Measurements from ENCODE around the gene FAM50B. TPM values are rescaled to one million over a fixed set of nuclear protein-coding genes. Genes with fewer than 3 reads are reported as not detected.

FAM50B gene, protein sequence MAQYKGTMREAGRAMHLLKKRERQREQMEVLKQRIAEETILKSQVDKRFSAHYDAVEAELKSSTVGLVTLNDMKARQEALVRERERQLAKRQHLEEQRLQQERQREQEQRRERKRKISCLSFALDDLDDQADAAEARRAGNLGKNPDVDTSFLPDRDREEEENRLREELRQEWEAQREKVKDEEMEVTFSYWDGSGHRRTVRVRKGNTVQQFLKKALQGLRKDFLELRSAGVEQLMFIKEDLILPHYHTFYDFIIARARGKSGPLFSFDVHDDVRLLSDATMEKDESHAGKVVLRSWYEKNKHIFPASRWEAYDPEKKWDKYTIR
- 4.8 and 7.5 TPM in 2 replicates for total RNA-seq

DNA sequence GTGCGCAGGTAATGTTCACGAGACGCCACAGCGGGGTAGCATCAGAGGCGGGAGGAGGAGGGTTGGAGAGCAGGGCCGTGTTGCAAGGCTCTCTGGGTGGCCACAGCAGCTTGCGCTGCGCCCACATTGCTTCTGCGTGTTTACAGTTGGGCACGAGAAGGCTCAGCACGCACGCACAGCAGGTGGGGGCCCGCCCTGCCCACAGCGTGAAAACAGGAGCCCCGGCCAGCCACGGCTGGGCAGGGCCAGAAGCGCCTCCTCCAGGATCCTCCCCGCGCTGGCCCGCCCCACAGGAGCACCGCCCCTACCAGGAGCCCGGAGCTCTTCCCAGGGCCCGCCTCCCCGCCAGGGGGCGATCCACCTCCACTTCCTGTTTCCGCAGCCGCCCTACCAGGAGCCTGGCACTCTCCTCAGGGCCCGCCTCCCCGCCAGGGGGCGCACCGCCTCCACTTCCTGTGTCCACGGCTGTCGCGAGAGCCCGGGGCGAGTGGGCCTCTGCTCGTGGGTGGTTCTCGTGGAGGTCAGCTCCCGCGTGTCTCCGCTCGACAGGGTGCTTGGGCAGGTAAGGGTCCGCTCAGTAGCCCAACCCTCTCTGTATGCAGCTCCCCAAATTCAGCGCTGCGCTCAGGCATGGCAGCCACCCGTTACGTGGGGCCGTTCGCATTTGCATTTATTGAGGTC is at the start of gene FAM50B:
FAM50B (plus strand) TSS at position 449 of the 681 bp plus-strand sequence. CDS start 439 bp downstream, outside the sequence.
- DNase-seq (ENCODE audit: low read depth in 2 of 2) = peak; percentile 85 to 92

DNA sequence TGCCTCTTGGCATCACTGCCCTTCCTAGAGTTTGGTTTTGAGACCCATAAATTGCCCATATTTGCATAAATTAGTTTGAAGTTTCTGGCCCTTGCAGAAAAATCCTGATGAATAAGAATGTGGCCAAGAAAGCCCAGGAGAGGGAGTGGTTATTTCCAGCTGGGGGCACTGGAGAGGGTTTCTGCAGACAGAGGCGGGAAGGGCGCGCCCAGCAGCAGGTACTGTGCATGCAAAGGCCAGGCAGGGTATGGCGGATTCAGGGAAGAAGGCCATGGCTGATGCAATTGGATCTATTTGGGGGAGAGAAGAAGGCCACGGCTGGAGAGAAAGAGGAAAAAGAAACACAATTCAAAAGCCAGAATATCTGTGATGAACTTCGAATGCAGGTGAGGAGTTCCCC is 49.5 kb upstream of the FAM50B start:
- no peak for DNase-seq (ENCODE audit: low read depth in 2 of 2)

DNA sequence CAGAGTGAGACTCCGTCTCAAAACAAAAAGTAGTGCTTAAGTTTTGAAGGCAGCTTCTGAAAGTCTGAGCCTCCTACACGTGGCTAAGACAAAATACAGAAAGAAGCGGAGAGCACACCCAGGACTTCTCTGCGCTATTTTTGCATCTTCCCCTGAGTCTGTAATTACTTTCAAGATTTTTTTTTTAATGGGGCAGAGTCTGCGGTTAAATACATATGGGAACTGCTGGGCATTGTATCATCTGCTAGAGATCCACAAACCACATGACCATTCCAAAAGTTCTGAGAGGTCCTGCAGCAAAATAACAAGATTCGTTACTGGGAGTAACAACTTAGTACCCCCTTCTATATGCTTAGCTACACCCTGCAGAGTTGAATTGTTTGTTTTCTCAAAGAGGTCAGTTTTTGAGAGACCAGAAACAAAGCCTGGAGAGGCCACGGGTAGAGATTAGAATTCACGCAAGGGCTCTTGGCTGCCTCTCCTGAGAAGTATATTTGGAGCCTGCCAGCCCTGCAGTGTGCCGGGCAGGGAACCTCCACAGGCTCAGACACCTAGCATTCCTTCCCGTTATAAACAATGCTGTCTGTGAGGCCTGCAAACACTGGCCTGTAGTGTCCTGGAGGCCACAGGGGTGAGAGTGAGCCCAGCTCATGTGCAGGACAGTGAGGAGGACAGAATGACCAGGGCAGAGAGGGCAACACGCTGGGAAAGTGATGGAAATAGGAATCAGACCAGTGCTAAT is 48.2 kb upstream of the FAM50B start:
- DNase-seq (ENCODE audit: low read depth in 2 of 2) = no peak

DNA sequence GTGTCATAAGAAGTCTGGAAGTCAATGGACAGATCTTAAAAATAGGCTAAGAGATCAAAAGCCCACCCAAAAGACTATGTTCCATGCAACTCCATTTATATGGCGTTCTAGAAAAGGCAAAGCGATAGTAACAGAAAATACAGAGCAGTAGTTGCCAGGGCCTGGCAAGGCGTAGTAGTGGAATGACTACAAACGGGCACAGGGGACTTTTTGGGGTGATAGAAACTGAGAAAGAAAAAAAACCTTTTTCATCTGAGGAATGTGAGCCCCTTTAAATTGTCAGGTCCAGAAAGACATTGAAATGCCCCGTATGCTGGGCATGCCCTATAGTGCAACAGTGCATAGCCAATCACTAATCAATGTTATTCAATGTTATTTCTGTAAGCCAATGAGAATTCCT is 47.2 kb upstream of the FAM50B start:
- DNase-seq (ENCODE audit: low read depth in 2 of 2) = no peak

DNA sequence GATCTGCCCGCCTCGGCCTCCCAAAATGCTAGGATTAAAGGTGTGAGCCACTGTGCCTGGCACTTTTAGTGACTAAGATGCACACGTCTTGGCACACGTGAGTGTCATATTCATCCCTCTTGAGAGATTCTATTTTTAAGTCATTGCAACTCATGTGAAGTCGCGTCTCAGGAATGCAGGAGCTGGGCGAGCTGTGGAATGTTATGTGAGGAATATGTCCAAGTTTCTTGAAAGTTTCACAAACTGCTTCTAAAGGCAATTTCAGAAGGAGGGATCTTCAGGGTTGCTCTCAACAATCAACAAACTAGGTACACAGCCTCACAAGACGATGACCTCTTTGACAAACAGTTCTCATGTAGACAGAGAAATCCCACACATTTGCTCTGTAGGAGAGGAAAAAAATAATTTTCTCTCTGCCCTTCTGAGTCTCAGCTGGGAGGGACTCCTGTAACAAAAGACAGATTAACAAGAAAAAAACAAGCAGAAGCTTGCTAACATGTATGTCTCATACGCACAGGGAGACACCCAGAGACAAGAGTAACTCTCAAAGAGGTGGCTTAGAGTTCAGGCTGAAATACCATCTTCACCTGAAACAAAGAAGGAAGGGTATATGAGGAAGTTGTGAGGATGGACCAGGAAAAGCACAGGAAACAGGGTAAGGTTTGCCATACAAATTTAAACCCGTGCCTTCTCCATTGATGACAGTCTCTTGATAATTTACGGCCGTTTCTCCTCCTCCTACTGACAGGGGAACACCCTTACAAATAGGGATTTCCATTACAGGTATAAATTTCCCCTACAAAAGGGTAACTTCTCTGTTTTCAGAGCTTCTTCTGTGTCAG is 45.3 kb upstream of the FAM50B start:
- peak in 1 of 2 donors; percentile 87 for DNase-seq (ENCODE audit: low read depth in 2 of 2)

DNA sequence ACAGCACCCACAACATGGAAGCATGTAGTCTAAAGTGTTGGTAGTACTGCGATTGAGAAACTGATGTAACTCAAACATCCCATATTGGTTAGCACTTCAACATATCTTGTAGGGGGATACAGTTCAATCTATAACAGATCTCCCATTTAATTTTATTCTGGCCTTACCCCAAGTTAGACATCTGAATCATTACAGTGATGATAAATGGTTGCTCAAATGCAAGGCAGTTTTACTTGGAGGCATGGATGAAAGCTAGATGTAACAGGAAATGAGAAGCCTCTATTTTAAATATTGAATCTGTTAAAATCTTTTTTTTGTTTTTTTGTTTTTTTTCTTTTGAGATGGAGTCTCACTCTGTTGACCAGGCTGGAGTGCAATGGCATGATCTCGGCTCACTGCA is 44.2 kb upstream of the FAM50B start:
- no peak for DNase-seq (ENCODE audit: low read depth in 2 of 2)

DNA sequence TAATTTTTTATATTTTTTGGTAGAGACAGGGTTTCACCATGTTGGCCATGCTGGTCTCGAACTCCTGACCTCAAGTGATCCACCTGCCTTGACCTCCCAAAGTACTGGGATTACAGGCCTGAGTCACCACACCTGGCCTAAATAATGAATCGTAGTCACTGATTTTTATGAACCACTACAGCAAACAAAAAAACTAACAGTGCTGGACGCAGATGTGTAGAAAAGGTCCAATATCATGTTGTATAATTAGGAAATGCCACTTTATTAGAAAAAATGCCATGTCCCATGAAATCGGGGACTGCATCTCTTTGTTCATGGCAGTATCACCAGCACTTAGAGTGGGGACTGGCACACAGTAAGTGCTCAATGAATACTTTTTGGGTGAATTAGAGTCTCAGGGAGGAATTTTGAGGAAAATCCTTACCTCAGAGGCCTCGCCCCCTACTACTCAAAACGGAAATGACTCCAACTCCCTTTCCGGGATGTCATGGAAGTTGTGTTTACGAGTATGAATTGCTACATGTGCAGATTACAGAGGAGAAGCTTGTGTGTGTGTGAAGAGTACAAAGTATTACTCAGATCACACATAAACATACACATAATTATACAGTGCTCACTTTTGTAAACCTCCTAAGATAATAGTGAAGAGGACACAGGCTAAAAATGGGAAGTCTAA is 43.6 kb upstream of the FAM50B start:
- peak; percentile 92 to 94 for DNase-seq (ENCODE audit: low read depth in 2 of 2)

DNA sequence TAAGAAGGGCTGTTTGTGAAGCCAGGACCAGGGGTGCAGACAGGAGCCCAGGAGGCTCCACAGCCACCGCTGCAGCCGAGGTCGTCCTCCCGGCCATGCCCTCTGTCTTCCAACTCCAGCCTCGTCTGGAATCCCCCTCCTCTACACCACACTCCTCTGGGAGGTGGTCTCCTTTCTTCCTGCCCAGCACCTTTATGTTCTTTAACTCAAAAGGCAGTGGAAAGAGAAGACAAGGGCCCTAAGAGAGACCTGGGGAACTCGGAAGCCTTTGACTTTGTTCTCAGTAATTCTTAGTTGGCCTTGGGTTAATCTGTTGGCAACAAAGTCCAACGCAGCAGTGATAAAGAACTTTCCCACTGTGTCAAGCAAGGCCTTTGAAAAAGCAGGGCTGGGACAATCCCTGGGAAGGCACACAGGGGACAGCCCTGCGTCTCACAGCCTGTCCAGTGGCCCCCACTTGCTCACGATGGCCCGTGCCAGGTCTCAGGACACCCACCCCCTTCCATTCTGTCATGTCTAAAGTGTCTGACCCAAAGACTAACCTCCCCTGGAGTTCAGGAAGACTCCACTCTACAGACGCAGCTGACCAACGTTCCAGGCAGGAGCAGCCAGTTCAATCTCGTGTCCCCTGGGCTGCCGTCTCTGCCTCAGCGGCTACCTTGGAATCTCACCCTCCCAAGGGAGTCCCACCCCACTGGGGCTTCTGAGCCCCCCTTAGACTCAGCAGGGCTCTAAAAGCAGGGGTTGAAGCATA is 42.8 kb upstream of the FAM50B start:
- no peak for DNase-seq (ENCODE audit: low read depth in 2 of 2)

DNA sequence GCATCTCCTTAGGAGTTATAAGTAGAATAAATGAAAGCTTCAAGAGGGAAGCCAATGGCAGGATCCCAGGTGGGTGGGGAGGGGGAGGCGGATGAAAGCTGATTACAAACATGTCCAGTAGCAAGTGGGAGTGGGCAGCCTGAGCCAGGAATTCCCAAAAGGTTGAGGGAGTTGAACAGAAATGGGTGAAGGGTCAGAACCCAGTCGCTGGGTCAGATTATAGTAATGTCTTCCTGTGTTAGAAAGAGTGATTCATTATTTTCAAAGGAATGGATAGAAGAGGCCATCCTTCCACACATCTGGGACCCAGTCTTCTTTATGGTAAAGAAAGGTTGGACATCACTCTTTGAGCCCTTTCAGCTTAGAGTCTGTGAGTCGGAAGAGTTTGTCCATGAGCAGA is 41.0 kb upstream of the FAM50B start:
- DNase-seq (ENCODE audit: low read depth in 2 of 2) = peak in 1 of 2 donors; percentile 29

DNA sequence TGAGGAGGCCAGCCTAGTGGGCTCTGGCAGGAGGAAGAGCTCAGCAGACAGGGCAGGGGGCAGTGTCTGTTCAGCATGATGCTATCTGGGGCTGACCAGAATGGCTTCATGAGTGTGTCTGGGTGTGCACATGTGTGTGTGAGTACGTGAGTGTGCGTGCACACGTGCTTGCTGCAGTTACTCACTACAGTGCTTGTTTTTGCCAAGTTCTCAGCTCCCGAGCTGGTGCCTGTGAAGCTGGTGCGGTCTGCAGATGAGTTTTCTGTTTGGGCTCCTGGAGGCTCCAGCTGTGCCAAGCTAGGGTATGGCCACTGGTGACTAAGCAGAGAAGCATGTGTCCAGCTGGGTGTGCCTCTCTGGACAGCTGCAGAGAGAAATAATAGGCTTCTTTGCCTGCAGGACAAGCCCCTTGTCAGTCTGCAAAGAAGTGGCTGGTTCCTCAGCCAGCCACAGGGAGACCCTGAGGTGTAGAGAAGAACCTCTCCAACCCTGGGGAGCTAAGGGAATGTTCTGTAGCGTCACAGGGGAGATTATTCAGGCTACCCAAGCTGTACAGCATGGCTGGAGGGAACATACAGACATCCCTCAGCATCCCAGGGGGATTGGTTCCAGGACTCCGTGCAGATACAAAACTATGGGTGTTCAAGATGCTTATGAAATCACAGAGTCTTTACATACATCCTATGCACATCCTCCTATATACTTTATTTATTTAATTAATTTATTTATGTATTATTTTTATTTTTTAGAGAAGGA is 40.2 kb upstream of the FAM50B start:
- DNase-seq (ENCODE audit: low read depth in 2 of 2) = peak; percentile 79 to 88

DNA sequence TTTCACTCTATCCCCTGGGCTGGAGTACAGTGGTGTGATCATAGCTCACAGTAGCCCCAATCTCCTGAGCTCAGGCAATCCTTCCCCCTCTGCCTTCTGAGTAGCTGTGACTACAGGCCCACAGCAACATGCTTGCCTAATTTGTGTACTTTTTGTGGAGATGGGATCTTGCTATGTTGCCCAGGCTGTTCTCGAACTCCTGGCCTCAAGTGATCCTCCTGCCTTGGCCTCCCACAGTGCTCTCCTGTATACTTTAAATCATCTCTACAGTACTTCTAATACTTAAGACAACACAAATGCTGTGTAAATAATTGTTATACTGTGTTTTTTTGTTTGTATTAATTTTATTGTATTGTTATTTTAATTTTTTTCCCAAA is 39.7 kb upstream of the FAM50B start:
- no peak for DNase-seq (ENCODE audit: low read depth in 2 of 2)

DNA sequence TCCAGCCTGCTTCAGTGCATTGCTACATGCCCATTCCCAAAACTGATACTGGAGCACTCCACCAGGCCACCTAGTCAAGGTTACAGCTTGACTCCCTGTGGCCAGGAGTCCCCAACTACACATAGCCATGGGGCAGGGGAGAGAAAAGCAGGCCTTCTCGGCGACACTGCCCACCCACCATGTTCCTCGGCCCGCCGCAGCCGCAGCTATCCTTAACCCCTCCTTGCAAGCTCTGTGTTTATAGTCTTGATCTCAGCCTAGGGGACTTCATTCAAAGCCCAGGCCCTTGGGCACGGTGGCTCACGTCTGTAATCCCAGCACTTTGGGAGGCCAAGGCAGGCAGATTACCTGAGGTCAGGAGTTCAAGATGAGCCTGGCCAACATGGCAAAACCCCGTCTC is 39.2 kb upstream of the FAM50B start:
- no peak for DNase-seq (ENCODE audit: low read depth in 2 of 2)

DNA sequence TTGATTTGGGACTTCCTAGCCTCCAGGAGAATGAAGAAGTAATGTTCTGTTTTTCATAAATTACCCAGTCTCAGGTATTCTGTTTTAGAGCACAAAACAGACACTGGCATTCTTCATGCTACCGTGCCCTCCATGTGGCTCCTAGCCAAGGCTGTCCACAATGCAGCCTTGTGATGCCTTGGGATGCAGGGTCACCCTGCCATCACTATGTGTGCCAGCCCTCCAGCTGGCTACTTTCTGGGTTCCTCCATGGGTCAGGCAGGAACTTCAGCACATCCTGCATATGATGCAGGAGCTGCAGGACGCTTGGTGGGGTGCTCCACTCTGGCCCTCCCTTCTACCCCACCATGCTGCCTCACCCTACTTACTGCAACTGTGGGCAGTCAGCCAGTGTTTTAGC is 38.0 kb upstream of the FAM50B start:
- peak; percentile 31 to 37 for DNase-seq (ENCODE audit: low read depth in 2 of 2)

DNA sequence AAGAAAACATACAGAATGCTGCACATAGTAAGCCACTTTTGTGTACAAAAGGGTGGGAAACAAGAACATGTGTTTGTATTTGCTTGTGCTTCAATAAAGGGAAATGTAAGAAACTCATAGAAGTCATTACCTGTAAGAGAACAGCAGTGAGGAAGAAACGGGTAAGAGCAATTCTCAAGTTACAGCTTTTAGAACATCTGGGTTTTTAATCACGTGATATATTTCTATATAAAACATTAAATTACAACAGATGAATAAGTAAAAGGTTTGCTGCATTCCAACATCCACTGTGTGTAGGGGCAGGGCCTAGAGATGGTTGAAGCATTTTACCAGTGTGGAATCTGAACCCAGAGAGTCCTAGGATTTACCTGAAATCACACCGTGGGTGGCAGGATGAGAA is 36.6 kb upstream of the FAM50B start:
- DNase-seq (ENCODE audit: low read depth in 2 of 2) = no peak

DNA sequence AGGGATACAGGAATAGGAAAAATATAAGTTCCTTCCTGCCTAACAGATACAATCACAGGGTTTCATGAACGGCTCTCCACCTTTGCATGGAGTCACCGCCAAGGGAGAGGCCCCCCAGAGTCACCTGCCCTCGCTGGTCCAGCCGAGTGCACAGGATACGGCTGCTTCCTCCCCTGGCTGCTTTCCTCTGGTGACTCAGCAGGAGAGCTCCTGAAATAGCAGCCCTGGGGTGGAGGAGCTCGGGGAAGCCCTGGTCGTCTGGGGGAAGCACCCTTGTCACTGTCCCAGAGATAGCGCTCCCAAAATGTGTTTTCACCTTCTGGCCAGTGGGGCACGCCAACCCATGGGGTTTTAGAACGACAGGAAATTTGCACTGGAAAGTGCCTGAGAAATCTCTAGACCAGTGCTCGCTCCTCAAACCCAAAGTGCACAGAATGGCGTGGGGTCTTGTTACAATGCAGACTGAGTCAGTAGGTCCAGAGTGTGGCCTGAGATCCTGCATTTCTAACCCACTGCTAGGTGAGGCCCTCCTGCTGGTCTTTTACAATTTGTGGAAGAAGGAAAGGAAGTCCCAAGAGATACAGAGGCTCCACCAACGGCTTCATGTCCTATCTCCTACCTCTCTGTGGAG is 35.9 kb upstream of the FAM50B start:
- peak; percentile 95 to 98 for DNase-seq (ENCODE audit: low read depth in 2 of 2)

DNA sequence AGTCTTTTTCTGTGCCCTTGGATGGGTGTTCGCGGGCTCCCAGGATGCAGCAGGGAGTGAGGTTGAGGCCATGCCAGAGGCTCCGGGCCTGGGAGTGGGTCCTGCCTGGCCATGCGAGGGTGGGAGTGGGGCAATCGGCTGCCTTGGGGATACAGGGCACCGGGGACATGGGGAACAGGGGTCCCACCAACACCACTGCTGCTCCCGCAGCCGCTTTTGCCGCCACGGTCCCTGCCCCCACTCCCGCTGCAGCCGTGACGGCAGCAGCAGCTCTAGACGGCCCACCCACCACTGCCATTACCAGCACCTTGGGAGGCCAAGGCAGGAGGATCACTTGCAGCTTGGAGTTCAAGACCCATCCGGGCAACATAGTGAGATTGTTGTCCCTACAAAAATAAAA is 35.3 kb upstream of the FAM50B start:
- no peak for DNase-seq (ENCODE audit: low read depth in 2 of 2)

DNA sequence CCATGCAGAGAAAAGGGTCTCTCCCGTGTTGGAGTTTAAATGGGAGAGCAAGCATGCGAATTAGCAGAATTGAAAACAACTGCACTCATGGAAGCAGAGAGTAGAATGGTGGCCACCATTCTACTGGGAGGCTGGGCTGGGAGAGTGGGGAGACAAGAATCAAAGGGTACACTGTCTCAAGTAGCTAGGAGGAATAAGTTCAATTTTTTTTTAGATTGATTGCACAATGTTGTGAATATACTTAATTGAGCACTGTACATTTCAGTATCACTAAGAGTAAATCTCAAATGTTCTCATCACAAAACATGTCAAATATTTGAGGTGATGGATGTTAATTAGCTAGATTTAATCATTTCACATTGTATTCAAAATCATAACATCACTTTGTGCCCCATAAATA is 34.6 kb upstream of the FAM50B start:
- no peak for DNase-seq (ENCODE audit: low read depth in 2 of 2)

DNA sequence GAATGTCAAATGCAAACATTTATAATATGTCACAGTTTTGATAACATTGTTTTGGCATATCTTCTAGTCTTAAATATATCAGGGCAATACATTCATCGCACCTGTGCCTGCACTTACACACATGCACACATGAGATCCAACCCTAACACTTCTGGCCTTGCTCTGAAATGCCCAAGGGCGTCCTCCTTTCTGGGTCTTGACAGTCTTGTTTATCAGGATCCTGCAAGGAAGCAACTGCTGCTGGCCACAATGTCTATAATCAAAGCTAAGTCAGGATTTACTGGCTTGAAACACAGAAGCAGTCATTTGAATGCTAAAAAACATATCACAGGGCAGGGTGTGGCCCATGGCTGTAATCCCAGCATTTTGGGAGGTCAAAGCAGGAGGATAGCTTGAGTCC is 32.9 kb upstream of the FAM50B start:
- no peak for DNase-seq (ENCODE audit: low read depth in 2 of 2)

All from lung microvascular endothelial cell (primary cell).